Epithelial cell of prostate (primary cell): ENCODE data around the gene TPRG1L.

ENCODE experiments used
- DNase-seq: peaks from one replicate; pipeline ENCODE4 v3.0.0-alpha.2; 2011; ENCODE audit warnings: low read depth, low spot score
- H3K27ac ChIP-seq: fragments of 450-650 bp; 2 replicates; pipeline ENCODE4 v1.5.1; 2017; ENCODE audit warnings: mild to moderate bottlenecking

TPRG1L gene

GRCh38 chr1:3623441-3624199 lies 1.2 kb upstream of the TPRG1L start:
- no peak overlapping the region for H3K27ac ChIP-seq
- no peak for DNase-seq

DNA sequence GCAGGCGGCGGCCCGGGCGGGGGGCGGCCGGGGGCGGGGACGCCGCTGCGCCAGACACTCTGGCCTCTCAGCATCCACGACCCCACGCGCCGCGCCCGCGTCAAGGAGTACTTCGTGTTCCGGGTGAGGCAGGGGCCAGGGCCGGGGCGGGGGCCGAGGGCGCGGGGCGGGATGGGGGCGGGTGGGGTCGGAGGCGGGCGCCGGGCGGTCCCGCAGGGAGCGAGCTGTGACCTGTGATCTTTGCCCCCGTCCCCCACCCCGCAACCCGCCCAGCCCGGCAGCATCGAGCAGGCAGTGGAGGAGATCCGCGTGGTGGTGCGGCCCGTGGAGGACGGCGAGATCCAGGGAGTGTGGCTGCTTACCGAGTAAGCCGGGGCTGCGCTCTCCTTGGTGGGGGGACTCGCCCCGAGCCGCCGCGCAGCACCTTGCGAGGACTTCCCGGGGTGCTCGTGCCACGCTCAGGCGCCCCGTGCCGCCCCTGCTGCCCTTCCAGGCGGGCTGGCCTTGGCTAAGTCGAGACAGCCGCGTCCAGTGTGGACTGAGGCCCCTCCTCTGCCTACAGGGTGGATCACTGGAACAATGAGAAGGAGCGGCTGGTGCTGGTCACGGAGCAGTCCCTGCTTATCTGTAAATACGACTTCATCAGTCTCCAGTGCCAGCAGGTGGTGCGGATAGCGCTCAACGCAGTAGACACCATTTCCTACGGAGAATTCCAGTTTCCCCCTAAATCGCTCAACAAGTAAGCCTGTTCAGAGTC lies 514 bp downstream of the TPRG1L start:
- DNase-seq, result no peak
- H3K27ac ChIP-seq, result peak overlapping the region; percentile 17

DNA sequence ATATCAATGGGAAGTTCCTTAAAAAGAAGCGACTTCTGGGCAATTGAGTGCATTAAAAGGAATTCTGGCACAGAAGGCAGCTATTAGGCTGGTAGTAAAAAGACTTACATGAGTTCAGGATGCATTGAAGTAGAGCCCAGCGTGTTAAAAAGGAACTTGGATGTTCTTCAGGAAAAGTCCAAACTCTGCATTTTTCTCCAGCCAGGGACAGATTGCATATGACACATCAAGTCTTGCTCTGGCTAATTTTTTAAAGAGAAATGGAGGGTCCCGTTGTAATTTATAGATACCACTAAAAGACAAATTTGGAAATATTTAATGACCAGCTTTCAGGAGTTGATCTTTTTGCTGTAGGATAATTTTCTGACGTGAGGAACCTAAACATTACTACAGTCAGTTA lies 1.2 kb downstream of the TPRG1L start:
- no peak for DNase-seq
- no peak overlapping the region for H3K27ac ChIP-seq

- DNase-seq, result no peak
- no peak overlapping the region for H3K27ac ChIP-seq
Observed at GRCh38 chr1:3627515-3628253, 2.9 kb downstream of the TPRG1L start.

DNA sequence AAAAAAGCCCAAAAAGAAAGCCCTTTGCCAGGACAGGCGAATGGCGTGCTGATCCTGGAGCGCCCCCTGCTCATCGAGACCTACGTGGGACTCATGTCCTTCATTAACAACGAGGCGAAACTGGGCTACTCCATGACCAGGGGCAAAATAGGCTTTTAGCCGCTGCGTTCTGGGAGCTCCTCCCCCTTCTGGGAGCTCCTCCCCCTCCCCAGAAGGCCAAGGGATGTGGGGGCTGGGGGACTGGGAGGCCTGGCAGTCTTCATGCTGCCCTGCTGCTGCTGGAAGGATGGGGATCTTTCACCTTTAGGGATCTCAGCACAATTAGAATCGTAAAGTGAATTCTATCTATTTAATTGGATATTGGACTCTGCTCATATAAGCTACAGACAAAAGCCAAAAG lies 3.6 kb downstream of the TPRG1L start:
- no peak for DNase-seq
- no peak overlapping the region for H3K27ac ChIP-seq

DNA sequence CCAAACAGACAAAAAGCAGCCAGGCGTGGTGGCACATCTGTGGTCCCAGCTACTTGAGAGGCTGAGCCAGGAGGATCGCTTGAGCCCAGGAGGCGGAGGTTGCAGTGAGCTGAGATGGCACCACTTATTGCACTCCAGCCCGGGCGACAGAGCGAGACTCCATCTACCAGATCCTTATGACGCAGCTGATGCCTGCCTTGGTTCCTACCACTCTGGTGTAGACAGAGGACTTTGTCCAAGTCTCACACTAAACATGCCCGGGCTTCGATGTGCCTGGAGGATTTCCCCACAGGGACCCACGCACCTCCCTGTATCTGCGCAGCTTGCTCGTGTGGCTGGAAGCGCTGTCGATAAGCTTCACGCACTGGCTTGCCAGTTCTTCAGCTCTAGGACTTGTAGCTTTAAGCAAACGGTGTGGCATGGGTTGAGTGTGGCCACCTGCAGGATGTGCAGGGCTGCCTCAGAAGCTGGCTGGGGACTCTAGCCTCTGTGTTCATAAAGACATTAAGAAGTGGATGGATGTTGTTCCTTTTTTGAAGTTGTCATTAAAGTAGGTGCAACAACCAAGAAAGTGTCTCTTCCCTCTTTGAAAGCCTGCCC lies 4.8 kb downstream of the TPRG1L start:
- no peak overlapping the region for H3K27ac ChIP-seq
- no peak for DNase-seq

DNA sequence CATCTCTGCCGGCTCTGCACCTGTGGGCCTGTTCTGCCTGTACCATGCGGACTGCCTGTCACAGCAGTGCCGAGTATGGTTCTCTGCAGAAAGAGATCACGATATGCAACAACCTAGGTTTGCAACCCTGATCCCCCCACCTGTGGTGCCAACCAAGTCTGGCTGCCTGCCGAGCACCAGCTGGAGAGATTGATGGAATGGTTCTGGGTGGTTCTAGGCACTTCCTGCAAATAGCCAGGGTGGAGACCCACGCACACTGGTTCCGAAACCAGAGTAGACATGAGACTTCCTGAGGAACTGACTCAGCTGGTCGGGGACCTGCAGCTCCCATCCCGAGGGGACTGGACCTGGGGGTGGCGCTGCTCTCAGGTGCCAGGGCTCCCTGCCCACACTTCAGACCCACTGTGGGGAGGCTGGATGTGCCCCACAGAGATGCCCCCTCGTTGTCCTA lies 5.4 kb downstream of the TPRG1L start:
- no peak overlapping the region for H3K27ac ChIP-seq

DNA sequence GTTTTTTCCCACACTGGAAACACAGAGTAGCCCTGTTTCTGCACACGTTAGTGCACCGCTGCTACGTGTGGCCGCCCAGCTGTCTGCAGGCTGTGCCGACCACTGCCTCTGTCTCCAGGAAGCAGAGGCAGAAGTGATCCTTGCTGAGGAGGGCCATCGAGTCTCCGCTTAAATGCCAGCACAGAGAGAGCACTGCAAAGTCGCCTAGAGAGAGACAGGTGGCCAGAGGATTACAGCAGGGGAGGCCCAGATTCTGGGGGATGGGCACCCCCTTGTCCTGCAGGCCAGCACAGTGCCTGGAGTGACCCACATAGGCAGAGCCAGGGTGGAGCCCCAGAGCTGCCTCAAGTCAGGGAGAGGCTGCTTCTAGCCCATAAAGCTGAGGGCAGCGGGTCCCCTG lies 6.1 kb downstream of the TPRG1L start:
- no peak overlapping the region for H3K27ac ChIP-seq
- DNase-seq, result no peak

More for the DNA sequence above, 5.4 kb downstream of the TPRG1L start:
- no peak for DNase-seq

DNA sequence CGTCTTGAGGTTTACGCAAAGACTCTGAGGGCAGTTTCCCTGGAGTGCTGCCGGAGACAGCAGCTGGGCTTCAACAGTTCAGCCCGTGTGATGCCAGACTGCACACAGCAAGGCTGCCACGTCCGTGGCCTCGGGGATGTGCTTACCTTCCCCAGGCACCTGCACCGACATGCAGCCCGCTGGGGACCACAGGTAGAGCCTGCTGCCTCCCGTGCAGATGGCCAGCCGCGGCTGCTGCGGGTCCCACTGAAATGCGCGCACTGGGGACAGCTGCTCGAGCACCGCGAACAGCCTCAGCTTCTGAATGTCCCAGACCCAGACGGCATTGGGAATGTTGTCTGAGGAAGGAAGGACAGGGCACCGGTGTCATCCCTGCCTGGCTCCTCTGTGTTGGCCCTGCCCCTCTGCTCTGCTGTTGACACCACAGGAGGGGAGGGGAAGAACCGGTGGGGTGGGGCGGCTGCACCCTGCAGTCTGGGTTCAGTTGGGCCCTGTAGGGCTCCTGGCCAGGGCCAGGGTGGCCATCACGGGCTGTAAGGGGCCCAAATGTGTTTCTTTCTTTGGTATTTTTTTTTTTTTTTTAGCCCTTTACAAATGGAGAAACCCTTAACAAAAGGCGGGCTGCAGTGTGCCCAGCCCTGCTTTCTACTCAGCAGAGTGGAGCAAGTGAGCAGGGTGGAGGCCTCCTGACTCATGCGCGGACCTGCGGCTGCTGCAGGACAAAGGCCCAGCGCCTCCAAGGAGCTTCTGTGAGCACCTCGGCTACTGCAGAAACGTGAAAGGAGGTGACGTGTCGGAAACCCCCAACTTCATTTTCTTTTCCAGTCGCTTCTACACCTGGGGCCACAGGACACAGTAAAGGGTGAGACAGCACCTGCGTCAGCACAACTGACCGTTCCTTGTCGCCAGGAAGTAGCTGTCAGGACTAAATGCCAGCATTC lies 6.8 kb downstream of the TPRG1L start:
- DNase-seq, result no peak
- no peak overlapping the region for H3K27ac ChIP-seq

- no peak for DNase-seq
- H3K27ac ChIP-seq, result no peak overlapping the region
Observed at GRCh38 chr1:3632298-3632697, 7.5 kb downstream of the TPRG1L start.

DNA sequence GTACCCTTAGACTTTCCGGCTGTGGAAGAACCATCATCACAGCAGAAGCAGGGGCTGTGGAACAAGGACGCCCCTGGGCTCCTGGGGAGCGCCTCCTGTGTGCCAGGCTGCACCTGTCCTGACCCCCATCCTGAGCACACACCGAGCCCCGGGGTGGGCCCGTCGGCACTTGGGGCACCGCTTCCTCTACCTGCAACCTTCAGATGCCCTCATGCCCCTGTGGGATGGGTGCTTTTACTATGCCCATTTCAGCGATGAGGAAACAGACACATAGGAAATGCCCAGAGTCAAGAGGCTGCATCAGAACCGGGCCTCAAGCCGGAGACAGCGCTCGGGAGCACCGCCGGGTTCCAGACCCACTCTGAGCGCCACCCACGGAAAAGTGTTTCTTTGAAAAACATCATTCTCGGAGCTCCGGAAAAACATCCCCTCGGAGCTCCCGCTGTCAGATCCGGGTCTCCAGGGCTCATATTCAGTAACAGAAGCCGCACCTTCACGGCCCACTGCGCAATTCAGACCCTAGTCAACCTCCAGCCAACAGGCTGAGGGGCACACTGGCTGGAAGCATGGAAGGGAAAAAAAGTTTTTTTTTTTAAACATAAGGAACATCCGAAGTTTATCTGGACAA lies 8.0 kb downstream of the TPRG1L start:
- no peak overlapping the region for H3K27ac ChIP-seq
- DNase-seq, result no peak

DNA sequence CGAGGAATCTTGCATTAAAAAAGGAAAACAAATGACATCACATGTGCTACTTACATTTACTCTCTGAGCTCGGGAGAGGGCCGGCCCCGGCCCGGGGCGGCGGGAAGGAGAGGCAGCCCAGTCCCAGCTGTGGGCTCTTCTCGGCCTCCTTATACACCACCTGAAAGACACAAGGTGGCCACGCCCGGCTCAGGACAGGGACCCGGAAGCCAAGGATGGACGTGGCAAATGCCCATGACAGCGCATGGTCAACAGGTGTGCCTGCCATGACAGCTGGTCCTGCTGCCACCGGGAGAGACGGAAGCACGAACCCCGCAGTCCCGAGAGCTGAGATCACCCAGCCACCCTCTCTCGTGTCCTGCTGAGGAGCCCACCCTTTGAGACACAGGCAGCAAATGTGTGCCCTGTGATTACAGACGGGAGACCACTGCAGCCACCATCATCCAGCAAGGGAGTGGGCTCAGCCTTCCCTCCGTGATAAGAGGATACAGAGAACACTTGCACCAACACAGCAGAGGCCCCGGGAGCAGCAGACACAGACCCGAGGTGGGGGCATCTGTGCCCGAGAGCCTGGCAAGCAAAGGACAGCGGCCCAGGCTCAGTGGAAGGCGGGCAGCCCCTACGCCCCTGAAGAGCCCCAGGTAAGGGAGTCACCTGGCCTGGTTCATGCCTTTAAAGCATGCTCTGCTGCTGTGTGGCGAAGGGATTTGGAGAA lies 8.7 kb downstream of the TPRG1L start:
- no peak for DNase-seq
- no peak overlapping the region for H3K27ac ChIP-seq

GRCh38 chr1:3634059-3634800 lies 9.4 kb downstream of the TPRG1L start:
- no peak for DNase-seq

GRCh38 chr1:3636080-3636479 lies 11.3 kb downstream of the TPRG1L start:
- no peak overlapping the region for H3K27ac ChIP-seq

More at GRCh38 chr1:3634059-3634800, 9.4 kb downstream of the TPRG1L start:
- H3K27ac ChIP-seq, result no peak overlapping the region

GRCh38 chr1:3636531-3636930 lies 11.7 kb downstream of the TPRG1L start:
- no peak overlapping the region for H3K27ac ChIP-seq
- no peak for DNase-seq

More at GRCh38 chr1:3636080-3636479, 11.3 kb downstream of the TPRG1L start:
- no peak for DNase-seq

GRCh38 chr1:3638027-3638426 lies 13.2 kb downstream of the TPRG1L start:
- H3K27ac ChIP-seq, result no peak overlapping the region
- no peak for DNase-seq

- H3K27ac ChIP-seq, result no peak overlapping the region
- DNase-seq, result no peak
Observed at GRCh38 chr1:3638676-3639075, 13.9 kb downstream of the TPRG1L start.
